Activated T-helper 1 cell treated with anti-CD3 and anti-CD28 coated beads, Interleukin-12 subunit alpha, Interleukin-12 subunit beta, Interleukin-2, Interleukin-4 antibody, amounts not matched to agents 30 ng/mL and 10 ng/mL and 1 ng/mL, durations not matched to agents 14 hours and 24 hours and 36 hours (primary cell): ENCODE data around the gene UNC13B. TPM values are rescaled to one million over a fixed set of nuclear protein-coding genes. Genes with fewer than 3 reads are reported as not detected.
"Not testable (repeated sequence)": the region's sequence is repeated elsewhere in the genome, so short reads cannot be mapped to it uniquely, and the experiment has no call there.

Experiments
- DNase-seq: peaks from one replicate; pipeline ENCODE4 v3.0.0; 2021; ENCODE audit warnings: low spot score
- H3K27ac Mint-ChIP-seq: one replicate; pipeline ENCODE4 v1.8.0; 2021; ENCODE audit warnings: mild to moderate bottlenecking, mixed read lengths
- H3K27me3 Mint-ChIP-seq: one replicate; pipeline ENCODE4 v1.8.0; 2022; ENCODE audit warnings: mild to moderate bottlenecking, moderate library complexity, mixed read lengths; ENCODE audit not compliant: insufficient read depth
- H3K36me3 Mint-ChIP-seq: one replicate; pipeline ENCODE4 v1.8.0; 2021; ENCODE audit warnings: low read depth, mixed read lengths
- H3K4me1 Mint-ChIP-seq: one replicate; pipeline ENCODE4 v1.8.0; 2021; ENCODE audit warnings: low read depth, mixed read lengths
- H3K4me3 Mint-ChIP-seq: one replicate; pipeline ENCODE4 v1.8.0; 2021; ENCODE audit warnings: mild to moderate bottlenecking, moderate library complexity, mixed read lengths
- H3K9me3 Mint-ChIP-seq: one replicate; pipeline ENCODE4 v1.8.0; 2021; ENCODE audit warnings: mixed read lengths
- intact Hi-C: fragments of 100-400 bp; cut with micrococcal nuclease; formaldehyde crosslinking; loops from one replicate; pipeline ENCODE4 v1.15.1; 2024
- total RNA-seq: library from RNA; stranded (reverse); gene quantifications from 2 replicates; pipeline ENCODE4 v1.2.3, GENCODE V29; 2022

The UNC13B gene
- total RNA-seq, 1 donor from 2014 or later, result 0.41 TPM

DNA sequence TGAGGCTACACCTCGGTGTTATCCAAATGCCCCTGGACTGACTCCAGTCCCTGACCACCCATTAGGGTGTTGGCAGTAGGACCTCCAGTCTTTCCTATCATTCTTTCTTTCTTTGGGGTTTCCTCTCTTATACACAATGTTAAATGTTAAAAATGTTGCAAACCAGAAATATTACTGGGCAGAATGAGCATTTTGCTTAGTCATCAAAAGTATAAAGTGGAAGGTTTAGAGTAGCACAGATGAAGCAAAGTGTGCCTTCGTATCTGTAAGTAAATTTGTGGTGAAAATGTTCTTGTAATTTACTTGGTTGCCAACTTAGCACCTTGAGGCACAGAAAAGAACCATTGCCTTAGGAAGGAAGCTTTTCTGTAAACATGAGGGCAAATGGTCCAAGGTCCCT is 21.7 kb upstream of the UNC13B start:
- Mint-ChIP-seq H3K4me1 (no peaks in the 10 kb centered on the region), H3K27ac (no peak overlapping the region)

DNA sequence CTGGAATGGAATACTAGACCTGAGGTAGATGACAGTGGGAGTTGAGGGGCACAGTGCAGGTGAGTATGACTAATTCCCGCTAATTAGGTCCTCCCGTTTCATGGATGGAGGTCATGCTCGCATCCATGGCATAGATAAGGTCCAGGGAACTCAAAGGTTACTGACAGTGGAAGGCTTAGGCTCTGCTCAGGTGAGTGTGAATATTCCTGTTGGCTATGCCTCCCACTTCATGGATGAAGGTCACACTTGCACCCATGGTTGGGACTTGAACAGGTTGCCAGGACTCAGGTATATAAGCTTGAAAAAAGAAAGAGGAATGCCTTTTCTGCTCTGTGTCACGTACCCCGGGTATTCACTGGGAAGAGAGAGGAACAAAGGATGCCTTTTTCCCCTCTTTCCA is 19.8 kb upstream of the UNC13B start:
- intact Hi-C loops, result no loop called here
- Mint-ChIP-seq H3K36me3 (no peaks in the 10 kb centered on the region), H3K27ac (no peak overlapping the region), H3K9me3 (peaks cover 22% of the 10 kb centered on the region), H3K27me3 (no peaks in the 10 kb centered on the region), H3K4me1 (no peaks in the 10 kb centered on the region), H3K4me3 (no peak overlapping the region)
- DNase-seq, result no peak

More for the DNA sequence above, 21.7 kb upstream of the UNC13B start:
- Mint-ChIP-seq H3K36me3 (no peaks in the 10 kb centered on the region), H3K4me3 (no peak overlapping the region), H3K9me3 (peaks cover 20% of the 10 kb centered on the region), H3K27me3 (no peaks in the 10 kb centered on the region)
- intact Hi-C loops, result no loop called here
- no peak for DNase-seq

DNA sequence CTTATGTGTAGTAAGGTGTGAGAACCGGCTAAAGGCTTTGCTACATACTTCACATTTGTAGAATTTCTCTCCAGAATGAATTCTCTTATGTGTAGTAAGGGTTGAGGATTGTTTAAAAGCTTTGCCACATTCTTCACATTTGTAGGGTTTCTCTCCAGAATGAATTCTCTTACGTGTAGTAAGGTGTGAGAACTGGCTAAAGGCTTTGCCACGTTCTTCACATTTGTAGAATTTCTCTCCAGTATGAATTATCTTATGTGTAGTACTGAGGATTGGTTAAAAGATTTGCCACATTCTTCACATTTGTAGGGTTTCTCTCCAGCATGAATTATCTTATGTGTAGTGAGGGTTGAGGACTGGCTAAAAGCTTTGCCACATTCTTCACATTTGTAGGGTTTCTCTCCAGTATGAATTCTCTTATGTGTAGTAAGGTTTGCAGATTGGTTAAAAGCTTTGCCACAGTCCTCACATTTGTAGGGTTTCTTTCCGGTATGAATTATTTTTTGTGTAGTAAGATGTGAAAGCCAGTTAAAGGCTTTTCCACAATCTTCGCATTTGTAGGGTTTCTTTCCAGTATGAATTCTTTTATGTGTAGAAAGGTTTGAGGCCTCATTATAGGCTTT is 13.8 kb upstream of the UNC13B start:
- H3K36me3 Mint-ChIP-seq, H3K4me3 Mint-ChIP-seq, H3K27me3 Mint-ChIP-seq, DNase-seq, intact Hi-C loops, H3K4me1 Mint-ChIP-seq, H3K27ac Mint-ChIP-seq: not testable (repeated sequence)
- H3K9me3 Mint-ChIP-seq, result peaks cover 39% of the 10 kb centered on the region

DNA sequence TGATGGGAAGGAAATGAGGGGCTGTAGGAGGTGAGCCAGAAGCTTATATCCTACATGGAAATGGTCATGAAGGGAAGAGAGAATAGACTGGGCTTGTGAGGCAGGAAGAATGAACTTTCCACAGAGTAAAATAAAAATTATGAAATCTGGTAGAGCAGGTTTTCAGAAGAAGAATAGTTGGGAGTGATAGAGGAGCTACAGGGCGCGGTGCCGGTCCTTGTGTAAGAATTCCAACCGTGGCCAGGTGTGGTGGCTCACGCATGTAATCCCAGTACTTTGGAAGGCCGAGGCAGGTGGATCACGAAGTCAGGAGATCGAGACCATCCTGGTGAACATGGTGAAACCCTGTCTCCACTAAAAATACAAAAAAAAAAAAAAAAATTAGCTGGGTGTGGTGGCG is 8.9 kb upstream of the UNC13B start:
- H3K27me3 Mint-ChIP-seq, result no peaks in the 10 kb centered on the region
- H3K36me3 Mint-ChIP-seq, result peaks cover 4% of the 10 kb centered on the region
- H3K4me1 Mint-ChIP-seq, result no peaks in the 10 kb centered on the region
- H3K27ac Mint-ChIP-seq, result no peak overlapping the region
- intact Hi-C loops, result no loop called here
- H3K9me3 Mint-ChIP-seq, result peaks cover 21% of the 10 kb centered on the region
- DNase-seq, result no peak
- no peak overlapping the region for H3K4me3 Mint-ChIP-seq

DNA sequence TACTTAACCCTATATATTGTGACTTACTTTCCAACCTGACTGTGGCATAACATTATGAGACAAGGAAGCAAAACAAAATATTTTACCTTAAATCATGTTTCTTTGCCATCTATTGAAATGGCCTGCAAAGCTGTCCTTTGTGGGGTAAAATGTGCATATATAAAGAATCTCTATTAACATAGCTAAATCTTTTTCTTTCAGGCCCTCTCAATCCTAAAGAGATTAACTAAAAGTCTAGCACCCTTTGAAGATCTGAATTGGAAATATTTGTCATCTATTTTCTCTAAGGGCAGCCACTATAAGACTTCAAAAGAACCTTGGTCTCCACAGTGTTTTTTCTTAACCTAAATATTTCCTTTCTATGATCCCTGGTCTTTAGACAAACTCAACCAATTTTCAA is 5.0 kb upstream of the UNC13B start:
- intact Hi-C loops, result no loop called here
- DNase-seq, result no peak
- Mint-ChIP-seq H3K9me3 (no peaks in the 10 kb centered on the region), H3K4me1 (peaks cover 10% of the 10 kb centered on the region), H3K27me3 (no peaks in the 10 kb centered on the region), H3K36me3 (no peaks in the 10 kb centered on the region), H3K27ac (no peak overlapping the region), H3K4me3 (no peak overlapping the region)

DNA sequence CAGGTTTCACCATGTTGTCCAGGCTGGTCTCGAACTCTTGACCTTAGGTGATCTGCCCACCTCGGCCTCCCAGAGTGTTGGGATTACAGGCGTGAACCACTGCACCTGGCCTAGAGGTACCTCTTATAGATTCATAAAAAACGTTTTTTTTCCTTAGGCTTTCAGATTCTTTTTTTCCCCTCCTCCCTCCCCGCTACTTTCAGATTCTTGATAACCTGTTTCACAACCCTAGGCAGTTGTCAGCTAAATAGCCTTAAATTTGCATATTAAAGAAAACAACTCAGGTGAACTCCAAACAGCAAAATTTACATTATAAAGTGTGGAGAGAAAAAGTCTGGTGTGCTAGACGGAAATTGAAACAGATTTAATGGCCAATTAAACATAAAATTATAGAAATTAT is 4.0 kb upstream of the UNC13B start:
- H3K27ac Mint-ChIP-seq, DNase-seq, H3K4me3 Mint-ChIP-seq, H3K27me3 Mint-ChIP-seq, intact Hi-C loops, H3K36me3 Mint-ChIP-seq, H3K9me3 Mint-ChIP-seq: not testable (repeated sequence)
- peaks cover 16% of the 10 kb centered on the region for H3K4me1 Mint-ChIP-seq

DNA sequence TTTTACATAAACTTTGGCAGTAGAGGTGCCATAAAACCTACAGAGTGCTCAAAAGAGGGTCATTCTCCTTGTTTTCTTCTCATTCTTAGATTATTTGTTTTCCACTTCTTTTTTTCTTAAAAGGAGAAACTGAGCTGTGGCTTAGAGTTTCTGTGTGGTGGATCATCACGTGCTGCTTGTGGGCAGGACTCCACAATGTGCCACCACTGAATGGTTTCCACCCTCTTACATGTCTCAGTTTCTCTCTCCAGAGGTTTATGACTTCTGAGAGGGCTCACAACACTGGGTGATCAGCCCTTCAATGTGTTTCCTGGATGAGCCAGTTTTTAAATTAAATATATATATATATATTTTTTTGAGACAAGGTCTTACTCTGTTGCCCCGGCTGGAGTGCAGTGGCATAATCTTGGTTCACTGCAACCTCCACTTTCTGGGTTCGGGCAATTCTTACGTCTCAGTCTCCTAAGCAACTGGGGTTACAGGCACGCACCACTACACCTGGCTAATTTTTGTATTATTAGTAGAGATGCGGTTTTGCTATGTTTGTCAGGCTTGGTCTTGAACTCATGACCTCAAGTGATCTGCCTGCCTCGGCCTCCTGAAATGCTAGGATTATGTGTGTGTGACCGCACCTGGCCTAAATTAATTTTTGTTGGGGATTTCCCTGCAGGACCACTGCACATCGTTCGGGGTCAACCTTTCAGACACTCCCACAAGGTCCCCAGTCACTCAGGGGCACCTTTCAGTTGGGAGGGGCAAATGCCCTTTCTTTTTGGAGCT is 3.1 kb upstream of the UNC13B start:
- peaks cover 15% of the 10 kb centered on the region for H3K27me3 Mint-ChIP-seq
- intact Hi-C loops, result no loop called here
- H3K27ac Mint-ChIP-seq, result no peak overlapping the region
- DNase-seq, result no peak
- H3K4me1 Mint-ChIP-seq, result peaks cover 17% of the 10 kb centered on the region
- H3K4me3 Mint-ChIP-seq, result no peak overlapping the region
- H3K9me3 Mint-ChIP-seq, result no peaks in the 10 kb centered on the region
- H3K36me3 Mint-ChIP-seq, result no peaks in the 10 kb centered on the region

DNA sequence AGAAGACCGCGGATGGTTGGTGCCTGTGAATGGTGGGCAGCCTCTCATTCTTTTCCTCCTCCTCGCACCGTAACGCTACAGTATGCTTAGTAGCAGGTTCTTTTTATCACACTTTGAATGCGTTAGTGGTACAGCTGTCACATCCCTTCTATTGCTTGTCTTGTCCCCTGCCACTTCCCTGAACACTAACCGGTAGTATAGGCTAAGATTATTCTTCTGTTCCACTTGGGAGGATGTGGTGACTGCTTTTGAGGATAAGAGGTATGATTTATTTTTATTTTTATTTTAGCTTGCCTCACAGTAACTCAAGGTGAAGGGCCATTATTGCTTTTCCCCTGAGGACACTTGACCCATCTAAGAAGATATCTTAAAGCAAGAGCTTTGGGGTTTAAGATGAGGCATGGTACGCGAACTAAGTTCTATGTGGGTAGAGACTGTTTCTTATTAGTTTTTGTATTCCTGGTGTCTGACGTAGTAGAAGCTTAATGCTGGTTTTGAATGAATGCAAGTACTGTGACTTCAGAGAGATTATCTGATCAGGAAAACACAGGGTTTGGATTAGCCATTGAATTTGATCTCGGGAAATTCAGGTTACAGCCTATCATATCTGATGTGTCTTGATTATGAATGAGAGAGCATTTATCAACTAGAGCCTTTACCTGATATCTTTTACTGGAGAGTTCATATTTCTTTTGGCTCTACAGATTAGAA is 951 bp downstream of the UNC13B start:
- DNase-seq, result no peak
- Mint-ChIP-seq H3K4me1 (peaks cover 17% of the 10 kb centered on the region), H3K36me3 (no peaks in the 10 kb centered on the region), H3K27ac (no peak overlapping the region), H3K27me3 (peaks cover 20% of the 10 kb centered on the region), H3K9me3 (no peaks in the 10 kb centered on the region), H3K4me3 (peak overlapping the region; percentile 90)
- intact Hi-C loops, result no loop called here

DNA sequence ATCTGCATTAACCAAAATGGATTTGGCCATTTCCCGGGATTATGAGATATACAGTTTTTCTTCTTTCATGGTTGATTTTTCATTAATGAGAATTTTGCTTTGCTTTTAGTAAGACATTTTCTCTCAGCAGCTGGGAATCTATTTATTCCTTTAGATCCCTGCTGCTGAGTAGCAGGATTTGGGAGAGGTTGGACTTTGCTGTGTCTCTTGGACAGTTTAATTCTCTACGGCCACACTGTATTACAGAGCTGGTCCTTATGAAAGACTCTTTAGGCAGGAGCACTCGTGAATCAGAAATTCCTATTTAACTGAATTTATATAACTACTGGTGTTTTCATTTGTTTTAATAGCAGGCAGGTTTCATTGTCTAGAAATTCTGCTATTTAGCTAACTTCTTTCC is 1.6 kb downstream of the UNC13B start:
- Mint-ChIP-seq H3K27me3 (peaks cover 20% of the 10 kb centered on the region), H3K9me3 (no peaks in the 10 kb centered on the region), H3K36me3 (no peaks in the 10 kb centered on the region), H3K27ac (no peak overlapping the region), H3K4me1 (peaks cover 17% of the 10 kb centered on the region), H3K4me3 (peak overlapping the region; percentile 40)
- no peak for DNase-seq
- intact Hi-C loops, result no loop called here

DNA sequence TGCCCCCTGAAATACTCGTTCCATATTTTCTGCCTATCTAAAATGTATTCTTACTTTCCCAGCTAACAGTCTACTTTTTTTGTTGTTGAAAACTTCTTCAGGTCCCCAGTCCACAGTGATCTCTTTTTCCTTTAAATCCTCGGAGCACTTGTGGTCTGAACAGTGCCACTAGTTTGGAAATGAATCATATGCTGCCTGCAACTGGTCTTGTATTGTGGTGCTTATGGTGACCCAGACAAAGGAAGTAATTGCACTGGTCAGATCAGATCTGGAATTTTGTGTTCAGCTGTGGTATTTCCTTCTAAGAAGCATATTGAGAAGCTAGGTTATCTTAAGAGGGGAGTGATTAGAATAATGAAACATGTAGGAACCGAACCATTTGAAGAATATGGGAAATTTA is 2.9 kb downstream of the UNC13B start:
- no peak overlapping the region for H3K4me3 Mint-ChIP-seq
- peaks cover 14% of the 10 kb centered on the region for H3K4me1 Mint-ChIP-seq
- H3K27me3 Mint-ChIP-seq, result peaks cover 20% of the 10 kb centered on the region
- no peak for DNase-seq
- no peaks in the 10 kb centered on the region for H3K36me3 Mint-ChIP-seq
- intact Hi-C loops, result no loop called here
- H3K9me3 Mint-ChIP-seq, result no peaks in the 10 kb centered on the region
- H3K27ac Mint-ChIP-seq, result no peak overlapping the region

DNA sequence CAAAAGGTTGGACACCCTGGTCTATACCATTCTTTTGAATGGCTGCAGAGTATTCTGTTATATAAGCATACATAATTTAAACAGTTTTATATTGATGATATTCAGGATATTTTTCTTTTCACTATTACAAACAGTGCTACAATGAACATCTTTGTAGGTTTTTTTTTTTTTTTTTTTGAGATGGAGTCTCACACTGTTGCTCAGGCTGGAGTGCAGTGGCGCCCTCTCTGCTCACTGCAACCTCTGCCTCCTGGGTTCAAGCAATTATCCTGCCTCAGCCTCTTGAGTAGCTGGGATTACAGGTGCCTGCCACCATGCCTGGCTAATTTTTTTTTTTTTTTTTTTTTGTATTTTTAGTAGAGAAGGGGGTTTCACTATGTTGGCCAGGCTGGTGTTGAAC is 5.6 kb downstream of the UNC13B start:
- H3K27me3 Mint-ChIP-seq, result peaks cover 17% of the 10 kb centered on the region
- H3K36me3 Mint-ChIP-seq, H3K27ac Mint-ChIP-seq, H3K4me3 Mint-ChIP-seq, DNase-seq, intact Hi-C loops, H3K9me3 Mint-ChIP-seq, H3K4me1 Mint-ChIP-seq: not testable (repeated sequence)

DNA sequence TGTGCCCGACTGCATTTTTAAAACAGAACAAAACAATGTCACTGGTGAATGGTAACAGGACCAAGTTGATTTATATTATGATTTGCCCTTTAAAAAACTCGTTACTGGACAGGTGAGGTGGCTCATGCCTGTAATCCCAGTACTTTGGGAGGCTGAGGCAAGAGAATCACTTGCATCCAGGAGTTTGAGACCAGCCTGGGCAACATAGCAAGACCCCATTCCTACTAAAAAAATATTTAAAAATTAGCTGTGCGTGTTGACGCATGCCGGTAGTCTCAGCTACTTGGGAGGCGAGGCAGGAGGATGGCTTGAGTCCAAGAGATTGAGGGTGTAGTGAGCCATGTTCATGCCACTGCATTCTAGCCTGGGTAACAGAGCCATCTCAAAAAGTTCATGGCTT is 7.2 kb downstream of the UNC13B start:
- H3K9me3 Mint-ChIP-seq, result no peaks in the 10 kb centered on the region
- intact Hi-C loops, result no loop called here
- no peak for DNase-seq
- no peak overlapping the region for H3K4me3 Mint-ChIP-seq
- no peak overlapping the region for H3K27ac Mint-ChIP-seq
- no peaks in the 10 kb centered on the region for H3K36me3 Mint-ChIP-seq
- no peaks in the 10 kb centered on the region for H3K4me1 Mint-ChIP-seq
- H3K27me3 Mint-ChIP-seq, result peaks cover 4% of the 10 kb centered on the region

DNA sequence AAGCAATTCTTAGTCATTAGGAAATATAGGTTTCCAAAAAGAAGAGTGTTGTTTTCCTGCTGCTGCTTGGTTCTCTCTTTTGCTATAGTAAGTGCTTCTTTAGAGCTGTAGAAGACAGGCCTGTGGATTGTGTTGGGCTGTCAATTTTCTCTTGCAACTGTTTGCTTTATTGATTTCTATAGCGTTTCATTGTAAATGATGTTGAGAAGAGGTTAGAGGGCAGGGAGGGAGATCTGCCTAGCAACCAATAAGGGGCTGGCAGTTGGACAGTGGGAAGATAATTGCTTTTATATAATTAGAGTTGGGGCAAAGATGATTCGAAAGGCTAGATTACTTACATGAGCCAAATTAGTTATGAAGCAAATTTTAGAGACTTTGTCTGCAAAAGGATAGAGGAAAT is 11.1 kb downstream of the UNC13B start:
- Mint-ChIP-seq H3K36me3 (no peaks in the 10 kb centered on the region), H3K27me3 (no peaks in the 10 kb centered on the region), H3K27ac (no peak overlapping the region), H3K9me3 (peaks cover 7% of the 10 kb centered on the region), H3K4me3 (no peak overlapping the region), H3K4me1 (no peaks in the 10 kb centered on the region)
- no peak for DNase-seq
- intact Hi-C loops, result no loop called here
